SJCRH30 (cell line): ENCODE measurements around the gene OST4. TPM values are rescaled to one million over a fixed set of nuclear protein-coding genes. Genes with fewer than 3 reads are reported as not detected.

Source experiments
- total RNA-seq: library from RNA; depleted of rRNA; stranded (reverse); fragments of >200 nt; shearing (Covaris generic); gene quantifications from 2 replicates; pipeline ENCODE4 v1.2.3, GENCODE V29; 2014; rRNA removed

OST4 gene
- total RNA-seq, 1 experiment from 2014 or later: 349 TPM

Other genes with a start within 250 kb of the OST4 start
- 1.2 TPM in 2 replicates for gene DPYSL5, start 223.5 kb downstream of the OST4 start, total RNA-seq
- 0.51 and 0.57 TPM in 2 replicates for gene MAPRE3, start 101.0 kb downstream of the OST4 start, total RNA-seq
- gene TMEM214, start 38.7 kb downstream of the OST4 start, total RNA-seq: 38.0 and 45.2 TPM in 2 replicates
- gene AGBL5, start 20.0 kb downstream of the OST4 start, total RNA-seq: 71.4 and 72.4 TPM in 2 replicates
- gene EMILIN1, start 7.0 kb upstream of the OST4 start, total RNA-seq: 80.5 and 87.7 TPM in 2 replicates
- gene KHK, start 15.1 kb upstream of the OST4 start, total RNA-seq: 0.30 and 0.63 TPM in 2 replicates
- gene CGREF1, start 47.5 kb upstream of the OST4 start, total RNA-seq: 0.08 TPM in 1 of 2 replicates, not detected in the other
- not detected in 2 replicates for gene ABHD1, start 52.2 kb upstream of the OST4 start, total RNA-seq
- 62.3 and 64.8 TPM in 2 replicates for gene PREB, start 63.0 kb upstream of the OST4 start, total RNA-seq
- not detected in 2 replicates for gene PRR30, start 67.8 kb upstream of the OST4 start, total RNA-seq
- gene TCF23, start 77.3 kb upstream of the OST4 start, total RNA-seq: not detected in 2 replicates
- gene ATRAID, start 140.4 kb upstream of the OST4 start, total RNA-seq: 172 and 182 TPM in 2 replicates
- 74.3 and 95.9 TPM in 2 replicates for gene SLC5A6, start 140.6 kb upstream of the OST4 start, total RNA-seq
- 57.8 and 61.4 TPM in 2 replicates for gene CAD, start 145.7 kb upstream of the OST4 start, total RNA-seq
- 4.4 and 4.9 TPM in 2 replicates for gene SLC30A3, start 191.4 kb upstream of the OST4 start, total RNA-seq
- gene DNAJC5G, start 203.8 kb upstream of the OST4 start, total RNA-seq: not detected in 2 replicates
- gene TRIM54, start 210.8 kb upstream of the OST4 start, total RNA-seq: 0.23 and 0.34 TPM in 2 replicates
- 0.32 and 1.6 TPM in 2 replicates for gene UCN, start 236.8 kb upstream of the OST4 start, total RNA-seq